KOPT-K1 (cell line): ENCODE data around the gene TGFBR3.

Experiments
- H3K27ac ChIP-seq: fragments of 200-600 bp; sonication (generic); 2 replicates; pipeline ENCODE4 v1.5.1; 2016; ENCODE audit warnings: antibody characterized with exemption, mild to moderate bottlenecking, low read depth, low read length; ENCODE audit not compliant: poor library complexity, severe bottlenecking
- H3K36me3 ChIP-seq: fragments of 200-600 bp; sonication (generic); 2 replicates; pipeline ENCODE4 v1.5.1; 2017; ENCODE audit warnings: antibody characterized with exemption, mild to moderate bottlenecking, low read length, moderate library complexity; ENCODE audit not compliant: insufficient read depth
- H3K9me3 ChIP-seq: fragments of 200-600 bp; sonication (generic); 2 replicates; pipeline ENCODE4 v1.5.1; 2017; ENCODE audit warnings: antibody characterized with exemption, low read length, mild to moderate bottlenecking; ENCODE audit not compliant: insufficient read depth, poor library complexity, severe bottlenecking

TGFBR3 gene

GRCh38 chr1:91715416-91716000 lies 170.4 kb downstream of the TGFBR3 start:
- H3K27ac ChIP-seq = no peak overlapping the region
- H3K36me3 ChIP-seq = no peaks in the 10 kb centered on the region
- no peaks in the 10 kb centered on the region for H3K9me3 ChIP-seq

GRCh38 chr1:91714867-91715381 lies 171.0 kb downstream of the TGFBR3 start:
- Histone ChIP-seq H3K36me3 (no peaks in the 10 kb centered on the region), H3K27ac (no peak overlapping the region), H3K9me3 (no peaks in the 10 kb centered on the region)

DNA sequence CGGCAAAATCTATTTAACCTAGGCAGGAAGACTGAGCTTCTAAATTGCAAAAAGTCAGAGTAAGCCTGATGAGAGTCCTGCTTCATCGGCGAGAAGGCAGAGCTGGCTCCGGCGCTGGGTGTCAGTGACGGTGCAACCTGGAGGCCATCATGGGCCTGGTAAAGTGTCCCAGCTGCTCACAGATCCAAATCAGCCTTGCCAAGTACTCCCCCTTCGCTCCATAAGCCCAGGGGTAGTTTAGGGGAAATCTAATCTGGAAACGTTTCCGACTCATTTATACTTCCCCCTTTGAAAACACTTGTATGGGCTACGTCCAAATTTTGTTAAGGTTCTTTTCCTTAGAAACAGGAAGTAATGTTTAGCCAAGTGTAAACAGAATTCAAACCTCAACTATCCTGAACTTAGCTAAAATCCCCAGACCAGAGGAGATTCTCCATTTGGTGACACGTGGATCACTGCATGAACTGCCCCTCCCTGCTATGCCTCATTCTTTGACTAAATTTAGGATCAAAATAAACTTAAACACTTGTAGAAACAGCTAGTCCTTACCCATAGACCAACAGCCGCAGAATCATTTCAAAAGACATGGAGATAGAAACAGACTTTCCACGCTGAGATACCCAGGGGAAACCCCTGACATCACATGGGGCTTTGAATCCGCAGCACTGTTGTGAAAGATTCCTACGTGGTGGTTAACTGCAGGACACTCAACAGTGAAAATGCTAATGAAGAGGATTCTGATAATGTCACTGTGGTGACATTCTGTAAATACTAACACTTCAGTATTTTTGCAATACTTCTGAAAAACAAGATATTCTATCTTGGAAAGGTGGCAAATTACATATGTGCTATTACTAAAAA lies 172.7 kb downstream of the TGFBR3 start:
- H3K9me3 ChIP-seq = no peaks in the 10 kb centered on the region
- H3K36me3 ChIP-seq = no peaks in the 10 kb centered on the region
- no peak overlapping the region for H3K27ac ChIP-seq

- no peak overlapping the region for H3K27ac ChIP-seq
- H3K9me3 ChIP-seq = no peaks in the 10 kb centered on the region
- no peaks in the 10 kb centered on the region for H3K36me3 ChIP-seq
These were observed 173.6 kb downstream of the TGFBR3 start for GRCh38 chr1:91712393-91712792.

DNA sequence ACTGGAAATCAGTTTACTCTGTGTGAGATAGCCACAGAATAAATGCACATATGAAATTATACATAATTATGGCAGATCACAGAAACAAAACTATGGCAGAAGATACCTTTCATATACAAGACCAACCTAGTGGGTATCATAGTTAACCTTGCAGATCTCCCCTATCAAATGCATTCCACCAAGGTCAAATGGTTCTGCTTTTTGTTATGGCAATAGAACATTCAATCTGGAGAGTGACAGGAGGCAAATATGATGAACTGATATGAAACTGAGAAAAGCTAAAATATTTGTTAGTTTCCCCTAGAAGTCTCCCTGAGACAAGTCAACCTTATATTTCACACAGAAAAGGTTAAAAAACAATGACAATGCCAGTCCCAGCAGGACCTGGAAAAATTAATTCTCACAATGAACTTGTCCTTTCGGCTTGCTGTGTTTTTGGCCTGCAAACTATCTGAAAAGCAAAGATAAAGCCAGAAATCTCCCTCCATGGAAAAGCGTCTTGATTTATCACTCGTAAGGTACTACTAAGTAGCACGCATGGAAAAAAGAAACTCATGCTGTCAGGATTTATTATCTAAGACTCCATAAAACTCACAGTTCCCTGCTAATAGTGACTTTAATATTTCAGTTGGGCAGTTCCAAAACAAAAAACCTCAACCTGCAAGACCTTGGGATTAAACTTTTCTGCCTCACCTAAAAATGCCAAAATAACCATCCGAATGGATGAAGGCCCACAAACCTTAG lies 174.3 kb downstream of the TGFBR3 start:
- H3K36me3 ChIP-seq = no peaks in the 10 kb centered on the region
- no peaks in the 10 kb centered on the region for H3K9me3 ChIP-seq
- no peak overlapping the region for H3K27ac ChIP-seq

DNA sequence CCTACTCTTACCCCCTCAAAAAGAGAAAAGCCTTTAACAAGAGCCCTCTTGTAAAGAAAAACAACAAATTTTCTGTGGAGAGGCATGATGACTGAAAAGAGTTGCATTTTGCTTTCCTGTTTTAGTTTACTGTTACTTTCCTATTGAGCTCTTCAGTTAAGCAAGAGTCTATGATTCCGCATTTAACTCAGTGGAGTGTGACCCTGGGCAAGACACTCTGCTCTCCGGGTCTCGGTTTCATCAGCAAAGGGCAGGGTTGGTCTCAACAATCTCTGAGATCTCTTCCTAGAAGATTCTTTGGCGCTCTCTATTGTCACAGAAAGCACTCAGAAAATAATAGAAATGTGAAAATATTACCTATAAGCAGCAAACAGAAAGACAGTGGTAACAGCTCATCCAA lies 175.7 kb downstream of the TGFBR3 start:
- Histone ChIP-seq H3K27ac (no peak overlapping the region), H3K9me3 (no peaks in the 10 kb centered on the region), H3K36me3 (no peaks in the 10 kb centered on the region)

DNA sequence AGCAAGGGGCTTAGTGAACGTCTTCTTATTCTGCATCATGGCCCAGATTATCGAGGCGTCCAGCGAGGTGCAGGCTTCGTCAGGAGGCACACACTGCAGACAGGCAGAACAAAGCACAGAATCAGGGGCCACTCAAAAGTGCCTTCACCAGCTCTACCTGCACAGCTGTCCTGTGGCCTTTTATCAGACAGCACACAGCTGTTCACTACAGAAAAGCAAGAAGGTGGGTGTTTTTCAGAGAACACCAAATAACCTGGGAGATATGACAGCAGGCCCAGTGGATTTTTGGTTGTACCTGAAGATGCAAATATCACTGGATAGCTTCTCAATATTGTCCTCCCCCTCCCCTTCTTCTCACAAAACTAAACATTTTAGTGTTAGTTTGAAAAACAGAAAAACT lies 177.3 kb downstream of the TGFBR3 start:
- H3K27ac ChIP-seq = no peak overlapping the region
- H3K36me3 ChIP-seq = no peaks in the 10 kb centered on the region
- H3K9me3 ChIP-seq = no peaks in the 10 kb centered on the region

- no peaks in the 10 kb centered on the region for H3K36me3 ChIP-seq
These were observed 178.1 kb downstream of the TGFBR3 start for GRCh38 chr1:91707890-91708218.

GRCh38 chr1:91707114-91707889 lies 178.6 kb downstream of the TGFBR3 start:
- H3K36me3 ChIP-seq = no peaks in the 10 kb centered on the region
- no peaks in the 10 kb centered on the region for H3K9me3 ChIP-seq
- H3K27ac ChIP-seq = no peak overlapping the region

More at GRCh38 chr1:91707890-91708218, 178.1 kb downstream of the TGFBR3 start:
- no peak overlapping the region for H3K27ac ChIP-seq
- H3K9me3 ChIP-seq = no peaks in the 10 kb centered on the region

GRCh38 chr1:91706140-91706957 lies 179.6 kb downstream of the TGFBR3 start:
- H3K9me3 ChIP-seq = no peaks in the 10 kb centered on the region
- H3K36me3 ChIP-seq = no peaks in the 10 kb centered on the region

GRCh38 chr1:91704746-91705145 lies 181.2 kb downstream of the TGFBR3 start:
- Histone ChIP-seq H3K9me3 (no peaks in the 10 kb centered on the region), H3K36me3 (no peaks in the 10 kb centered on the region), H3K27ac (no peak overlapping the region)

More at GRCh38 chr1:91706140-91706957, 179.6 kb downstream of the TGFBR3 start:
- no peak overlapping the region for H3K27ac ChIP-seq

DNA sequence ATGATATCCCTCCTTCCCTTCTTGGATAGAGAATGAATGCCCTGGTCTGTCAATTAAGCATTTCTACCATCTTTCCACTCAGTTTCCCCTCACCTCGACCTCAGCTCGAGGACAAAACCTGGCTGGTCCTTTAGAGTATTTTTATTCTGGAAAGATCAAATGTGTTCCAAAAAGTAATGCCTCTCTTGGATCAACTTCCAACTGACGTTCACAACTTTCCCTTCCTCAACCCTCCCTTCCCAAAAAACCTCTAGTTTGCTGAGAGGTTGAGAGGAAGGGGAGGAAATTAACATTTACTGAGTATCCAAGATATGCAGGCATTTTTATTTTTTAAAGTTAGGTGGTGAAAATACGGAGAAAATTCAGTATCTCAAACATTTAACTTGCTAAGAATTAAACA lies 182.9 kb downstream of the TGFBR3 start:
- no peaks in the 10 kb centered on the region for H3K36me3 ChIP-seq
- H3K9me3 ChIP-seq = no peaks in the 10 kb centered on the region
- no peak overlapping the region for H3K27ac ChIP-seq

GRCh38 chr1:91701472-91701869 lies 184.5 kb downstream of the TGFBR3 start:
- Histone ChIP-seq H3K9me3 (no peaks in the 10 kb centered on the region), H3K36me3 (no peaks in the 10 kb centered on the region), H3K27ac (no peak overlapping the region)
